Measurements from ENCODE around the gene FCHSD1. TPM values are rescaled to one million over a fixed set of nuclear protein-coding genes. Genes with fewer than 3 reads are reported as not detected.
A peak's percentile ranks its signal among the peaks of the same experiment; 100 is the strongest.

The FCHSD1 gene
- total and polyA plus RNA-seq, 5 donors from 2014 or later: 7.7 to 115 (median 8.4) TPM

- Mint-ChIP-seq H3K27me3 (no peaks in the 10 kb centered on the region), H3K4me1 (peaks cover 35 to 90% (median 66%) of the 10 kb centered on the region in 4 donors), H3K4me3 (peak overlapping the region in 3 of 4 donors; percentile 18 to 73 (median 34)), H3K36me3 (peaks cover 12% of the 10 kb centered on the region), H3K27ac (peak overlapping the region; percentile 56 to 94 (median 83)), H3K9me3 (no peaks in the 10 kb centered on the region)
- Histone ChIP-seq H3K27me3 (ENCODE audit: control insufficient read depth, insufficient read depth, low read length) (no peaks in the 10 kb centered on the region), H3K36me3 (ENCODE audit: control insufficient read depth, insufficient read depth, low read length) (peaks cover 22% of the 10 kb centered on the region), H3K9me3 (ENCODE audit: control insufficient read depth in 2 of 2, low read length in 2 of 2) (no peaks in the 10 kb centered on the region), H3K4me1 (ENCODE audit: control insufficient read depth, insufficient read depth, low read length, poor library complexity, severe bottlenecking) (peaks cover 66% of the 10 kb centered on the region), H3K4me3 (ENCODE audit: low read depth, low read length) (peak overlapping the region; percentile 63), H3K27ac (ENCODE audit: insufficient read depth, low read length, poor library complexity, severe bottlenecking) (peak overlapping the region; percentile 72)
- ATAC-seq (ENCODE audit: low read depth in 2 of 2): no peak
- no peak for DNase-seq
These were observed 53.4 kb downstream of the FCHSD1 start for GRCh38 chr5:141597814-141598213.

GRCh38 chr5:141597394-141597793 is 53.8 kb downstream of the FCHSD1 start:
- H3K4me1 Mint-ChIP-seq: peaks cover 35 to 90% (median 67%) of the 10 kb centered on the region in 4 donors
- Histone ChIP-seq H3K4me1 (ENCODE audit: control insufficient read depth, insufficient read depth, low read length, poor library complexity, severe bottlenecking) (peaks cover 66% of the 10 kb centered on the region), H3K27ac (ENCODE audit: insufficient read depth, low read length, poor library complexity, severe bottlenecking) (peak overlapping the region; percentile 72), H3K9me3 (ENCODE audit: control insufficient read depth in 2 of 2, low read length in 2 of 2) (no peaks in the 10 kb centered on the region), H3K36me3 (ENCODE audit: control insufficient read depth, insufficient read depth, low read length) (peaks cover 22% of the 10 kb centered on the region), H3K27me3 (ENCODE audit: control insufficient read depth, insufficient read depth, low read length) (no peaks in the 10 kb centered on the region), H3K4me3 (ENCODE audit: low read depth, low read length) (peak overlapping the region; percentile 63)
- DNase-seq (no peak), ATAC-seq (ENCODE audit: low read depth in 2 of 2) (no peak)
- H3K9me3 Mint-ChIP-seq: no peaks in the 10 kb centered on the region
- peak overlapping the region in 3 of 4 donors; percentile 34 to 73 (median 60) for H3K4me3 Mint-ChIP-seq
- peaks cover 14% of the 10 kb centered on the region for H3K36me3 Mint-ChIP-seq
- H3K27ac Mint-ChIP-seq: peak overlapping the region; percentile 56 to 94 (median 83)
- no peaks in the 10 kb centered on the region for H3K27me3 Mint-ChIP-seq

- no peak for DNase-seq
- Histone ChIP-seq H3K4me3 (ENCODE audit: low read depth, low read length) (peak overlapping the region; percentile 63), H3K9me3 (ENCODE audit: control insufficient read depth in 2 of 2, low read length in 2 of 2) (no peaks in the 10 kb centered on the region), H3K4me1 (ENCODE audit: control insufficient read depth, insufficient read depth, low read length, poor library complexity, severe bottlenecking) (peaks cover 64% of the 10 kb centered on the region), H3K36me3 (ENCODE audit: control insufficient read depth, insufficient read depth, low read length) (peaks cover 22% of the 10 kb centered on the region), H3K27ac (ENCODE audit: insufficient read depth, low read length, poor library complexity, severe bottlenecking) (peak overlapping the region; percentile 72), H3K27me3 (ENCODE audit: control insufficient read depth, insufficient read depth, low read length) (no peaks in the 10 kb centered on the region)
- H3K9me3 Mint-ChIP-seq: no peaks in the 10 kb centered on the region
- peak overlapping the region; percentile 56 to 94 (median 83) for H3K27ac Mint-ChIP-seq
- H3K4me3 Mint-ChIP-seq: peak overlapping the region; percentile 0 to 73 (median 48)
- H3K27me3 Mint-ChIP-seq: no peaks in the 10 kb centered on the region
- ATAC-seq (ENCODE audit: low read depth in 2 of 2): no peak
- peaks cover 40 to 89% (median 69%) of the 10 kb centered on the region in 4 donors for H3K4me1 Mint-ChIP-seq
- H3K36me3 Mint-ChIP-seq: peaks cover 17% of the 10 kb centered on the region
These were observed 54.4 kb downstream of the FCHSD1 start for GRCh38 chr5:141596867-141597266.

- no peaks in the 10 kb centered on the region for H3K27me3 ChIP-seq (ENCODE audit: control insufficient read depth, insufficient read depth, low read length)
- peak overlapping the region in 1 of 3 donors; percentile 88 for H3K27ac Mint-ChIP-seq
- DNase-seq: no peak
- peaks cover 62% of the 10 kb centered on the region for H3K36me3 ChIP-seq (ENCODE audit: control insufficient read depth, insufficient read depth, low read length)
- H3K4me1 Mint-ChIP-seq: peaks cover 30 to 70% (median 51%) of the 10 kb centered on the region in 4 donors
- H3K9me3 ChIP-seq (ENCODE audit: control insufficient read depth in 2 of 2, low read length in 2 of 2): no peaks in the 10 kb centered on the region
- peaks cover 28% of the 10 kb centered on the region for H3K36me3 Mint-ChIP-seq
- no peak overlapping the region for H3K27ac ChIP-seq (ENCODE audit: insufficient read depth, low read length, poor library complexity, severe bottlenecking)
- no peak overlapping the region for H3K4me3 Mint-ChIP-seq
- no peaks in the 10 kb centered on the region for H3K27me3 Mint-ChIP-seq
- ATAC-seq (ENCODE audit: low read depth in 2 of 2): no peak
- H3K4me1 ChIP-seq (ENCODE audit: control insufficient read depth, insufficient read depth, low read length, poor library complexity, severe bottlenecking): peaks cover 19% of the 10 kb centered on the region
- H3K4me3 ChIP-seq (ENCODE audit: low read depth, low read length): peak overlapping the region; percentile 1
- H3K9me3 Mint-ChIP-seq: no peaks in the 10 kb centered on the region
These were observed 61.1 kb downstream of the FCHSD1 start for GRCh38 chr5:141590127-141590526.

Other genes starting within 250 kb of the FCHSD1 start
- not detected for gene PCDHGA9, start 248.6 kb downstream of the FCHSD1 start, total RNA-seq
- gene PCDHGA9, start 248.6 kb downstream of the FCHSD1 start, polyA plus RNA-seq: not detected
- not detected for gene PCDHGB6, start 243.4 kb downstream of the FCHSD1 start, total RNA-seq
- gene PCDHGB6, start 243.4 kb downstream of the FCHSD1 start, polyA plus RNA-seq: not detected
- not detected for gene PCDHGA10, start 238.4 kb downstream of the FCHSD1 start, total RNA-seq
- not detected for gene PCDHGA10, start 238.4 kb downstream of the FCHSD1 start, polyA plus RNA-seq
- gene PCDHGB7, start 233.7 kb downstream of the FCHSD1 start, total RNA-seq: not detected
- not detected for gene PCDHGB7, start 233.7 kb downstream of the FCHSD1 start, polyA plus RNA-seq
- not detected for gene PCDHGA11, start 230.4 kb downstream of the FCHSD1 start, total RNA-seq
- gene PCDHGA11, start 230.4 kb downstream of the FCHSD1 start, polyA plus RNA-seq: not detected
- not detected for gene PCDHGA12, start 220.9 kb downstream of the FCHSD1 start, total RNA-seq
- gene PCDHGA12, start 220.9 kb downstream of the FCHSD1 start, polyA plus RNA-seq: not detected
- gene PCDHGC3, start 175.5 kb downstream of the FCHSD1 start, total RNA-seq: 0.35 TPM
- gene PCDHGC3, start 175.5 kb downstream of the FCHSD1 start, polyA plus RNA-seq: under 1 TPM in 1 of 4 donors, not detected in 3; 0.09 TPM
- gene PCDHGC4, start 166.4 kb downstream of the FCHSD1 start, total RNA-seq: not detected
- gene PCDHGC4, start 166.4 kb downstream of the FCHSD1 start, polyA plus RNA-seq: not detected
- not detected for gene PCDHGC5, start 162.3 kb downstream of the FCHSD1 start, total RNA-seq
- gene PCDHGC5, start 162.3 kb downstream of the FCHSD1 start, polyA plus RNA-seq: not detected
- 287 TPM for gene DIAPH1, start 32.4 kb downstream of the FCHSD1 start, total RNA-seq
- 100 to 1,000 TPM in 1 of 4 donors, 10 to 100 TPM in 3; 86.1 to 105 (median 90.7) TPM for gene DIAPH1, start 32.4 kb downstream of the FCHSD1 start, polyA plus RNA-seq
- gene HDAC3, start 14.6 kb downstream of the FCHSD1 start, total RNA-seq: 83.9 TPM
- 100 to 1,000 TPM in 1 of 4 donors, 10 to 100 TPM in 3; 94.0 to 102 (median 96.1) TPM for gene HDAC3, start 14.6 kb downstream of the FCHSD1 start, polyA plus RNA-seq
- 20.5 TPM for gene RELL2, start 14.4 kb downstream of the FCHSD1 start, total RNA-seq
- 1 to 10 TPM; 2.4 to 5.5 (median 3.5) TPM for gene RELL2, start 14.4 kb downstream of the FCHSD1 start, polyA plus RNA-seq
- gene ARAP3, start 30.8 kb upstream of the FCHSD1 start, total RNA-seq: 6.1 TPM
- 1 to 10 TPM in 1 of 4 donors, under 1 TPM in 2, not detected in 1; 0.25 to 1.3 (median 0.30) TPM for gene ARAP3, start 30.8 kb upstream of the FCHSD1 start, polyA plus RNA-seq
- gene PCDH1, start 227.0 kb upstream of the FCHSD1 start, total RNA-seq: 0.20 TPM
- 1 to 10 TPM; 1.3 to 2.6 (median 1.8) TPM for gene PCDH1, start 227.0 kb upstream of the FCHSD1 start, polyA plus RNA-seq

Measured in CD4-positive, CD25-positive, alpha-beta regulatory T cell (primary cell).